Neural progenitor cell (in vitro differentiated cells): ENCODE data around the gene SLC43A2. TPM values are rescaled to one million over a fixed set of nuclear protein-coding genes. Genes with fewer than 3 reads are reported as not detected.

ENCODE experiments used
- DNase-seq: peaks from one replicate; pipeline ENCODE4 v3.0.0-alpha.2; 2016; ENCODE audit warnings: low spot score
- H2AFZ ChIP-seq: fragments of 200-600 bp; sonication (generic); replicated peaks from 2 replicates; pipeline ENCODE4 v1.6.1; 2016; ENCODE audit warnings: antibody characterized with exemption
- H3F3A ChIP-seq: fragments of 200-600 bp; sonication (generic); 2 replicates; pipeline ENCODE4 v1.6.1; 2016; ENCODE audit warnings: antibody characterized with exemption, low read depth
- H3K27ac ChIP-seq: fragments of 200-600 bp; sonication (generic); 2 replicates; pipeline ENCODE4 v1.5.1; 2016; ENCODE audit warnings: mild to moderate bottlenecking
- H3K27me3 ChIP-seq: fragments of 200-600 bp; sonication (generic); 2 replicates; pipeline ENCODE4 v1.6.1; 2016; ENCODE audit warnings: mild to moderate bottlenecking, moderate library complexity
- H3K36me3 ChIP-seq: fragments of 200-600 bp; sonication (generic); 2 replicates; pipeline ENCODE4 v1.5.1; 2016
- H3K4me1 ChIP-seq: fragments of 200-600 bp; sonication (generic); 2 replicates; pipeline ENCODE4 v1.6.1; 2016; ENCODE audit warnings: mixed run types
- H3K4me2 ChIP-seq: fragments of 200-600 bp; sonication (generic); 2 replicates; pipeline ENCODE4 v1.6.1; 2016
- H3K4me3 ChIP-seq: fragments of 200-600 bp; sonication (generic); 2 replicates; pipeline ENCODE4 v1.5.1; 2016
- H3K79me2 ChIP-seq: fragments of 200-600 bp; sonication (generic); 2 replicates; pipeline ENCODE4 v1.6.1; 2016; ENCODE audit warnings: low read depth
- H3K9ac ChIP-seq: fragments of 200-600 bp; sonication (generic); 2 replicates; pipeline ENCODE4 v1.6.1; 2016
- H3K9me3 ChIP-seq: fragments of 200-600 bp; sonication (generic); 2 replicates; pipeline ENCODE4 v1.5.1; 2016; ENCODE audit warnings: low read depth
- H4K20me1 ChIP-seq: fragments of 200-600 bp; sonication (generic); 2 replicates; pipeline ENCODE4 v1.6.1; 2016; ENCODE audit warnings: low read depth
- H3K27ac Mint-ChIP-seq: 3 replicates; pipeline ENCODE4 v1.8.0; 2021; ENCODE audit warnings: mixed read lengths
- H3K27me3 Mint-ChIP-seq: 2 replicates; pipeline ENCODE4 v1.8.0; 2022; ENCODE audit warnings: low read depth, mild to moderate bottlenecking, inconsistent platforms, moderate library complexity, mixed read lengths; ENCODE audit not compliant: insufficient read depth
- H3K36me3 Mint-ChIP-seq: 3 replicates; pipeline ENCODE4 v1.8.0; 2021; ENCODE audit warnings: mixed read lengths
- H3K4me1 Mint-ChIP-seq: 3 replicates; pipeline ENCODE4 v1.8.0; 2021; ENCODE audit warnings: mixed read lengths
- H3K4me3 Mint-ChIP-seq: 3 replicates; pipeline ENCODE4 v1.8.0; 2021; ENCODE audit warnings: mild to moderate bottlenecking, moderate library complexity, mixed read lengths
- H3K9me3 Mint-ChIP-seq: 3 replicates; pipeline ENCODE4 v1.8.0; 2020; ENCODE audit warnings: mixed read lengths
- EZH2 ChIP-seq: fragments of 200-600 bp; sonication (generic); IDR thresholded peaks from 2 replicates; pipeline ENCODE4 v1.6.1; 2017; ENCODE audit warnings: antibody characterized with exemption, mild to moderate bottlenecking, moderate library complexity
- EZH2phosphoT487 ChIP-seq: fragments of 200-600 bp; sonication (generic); IDR thresholded peaks from 2 replicates; pipeline ENCODE4 v1.6.1; 2017; ENCODE audit warnings: antibody characterized with exemption
- total RNA-seq: library from RNA; depleted of rRNA; stranded (reverse); fragments of >200 nt; gene quantifications from 2 replicates; pipeline ENCODE4 v1.2.3, GENCODE V29; 2015; ENCODE audit warnings: low replicate concordance
- TF ChIP-seq, protein P1 (sequence below): fragments of 200-600 bp; sonication (generic); IDR thresholded peaks from 2 replicates; pipeline ENCODE4 v1.5.1; 2017; ENCODE audit warnings: antibody characterized with exemption, mild to moderate bottlenecking

The SLC43A2 gene
- total RNA-seq, 1 donor from 2014 or later: 6.8 TPM

DNA sequence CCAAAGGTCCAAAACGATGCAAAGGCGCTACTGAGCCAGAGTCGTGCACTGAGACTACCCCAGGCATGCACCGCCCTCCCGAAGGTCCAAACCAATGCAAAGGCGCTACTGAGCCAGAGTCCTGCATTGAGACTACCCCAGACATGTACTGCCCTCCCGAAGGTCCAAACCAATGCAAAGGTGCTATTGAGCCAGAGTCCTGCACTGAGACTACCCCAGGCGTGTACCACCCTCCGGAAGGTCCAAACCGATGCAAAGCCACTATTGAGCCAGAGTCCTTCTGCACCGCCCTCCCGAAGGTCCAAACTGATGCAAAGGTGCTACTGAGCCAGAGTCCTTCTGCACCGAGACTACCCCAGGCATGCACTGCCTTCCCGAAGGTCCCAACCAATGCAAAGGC lies 27.1 kb downstream of the SLC43A2 start:
- Histone ChIP-seq H4K20me1 (no peaks in the 10 kb centered on the region), H3F3A (peaks cover 5% of the 10 kb centered on the region), H3K4me3 (no peak overlapping the region), H3K4me1 (peaks cover 12% of the 10 kb centered on the region), H3K9me3 (no peaks in the 10 kb centered on the region), H2AFZ (no peak overlapping the region), H3K79me2 (no peaks in the 10 kb centered on the region), H3K27ac (no peak overlapping the region), H3K9ac (no peak overlapping the region), H3K27me3 (no peaks in the 10 kb centered on the region), H3K36me3 (no peaks in the 10 kb centered on the region), H3K4me2 (no peak overlapping the region)
- H3K27ac Mint-ChIP-seq: no peak overlapping the region
- no peak for TF ChIP-seq EZH2phosphoT487
- peaks cover 17% of the 10 kb centered on the region for H3K4me1 Mint-ChIP-seq
- H3K9me3 Mint-ChIP-seq: peaks cover 14% of the 10 kb centered on the region
- H3K36me3 Mint-ChIP-seq: peaks cover 14% of the 10 kb centered on the region
- H3K27me3 Mint-ChIP-seq: peaks cover 4% of the 10 kb centered on the region
- no peak for DNase-seq
- H3K4me3 Mint-ChIP-seq: no peak overlapping the region

DNA sequence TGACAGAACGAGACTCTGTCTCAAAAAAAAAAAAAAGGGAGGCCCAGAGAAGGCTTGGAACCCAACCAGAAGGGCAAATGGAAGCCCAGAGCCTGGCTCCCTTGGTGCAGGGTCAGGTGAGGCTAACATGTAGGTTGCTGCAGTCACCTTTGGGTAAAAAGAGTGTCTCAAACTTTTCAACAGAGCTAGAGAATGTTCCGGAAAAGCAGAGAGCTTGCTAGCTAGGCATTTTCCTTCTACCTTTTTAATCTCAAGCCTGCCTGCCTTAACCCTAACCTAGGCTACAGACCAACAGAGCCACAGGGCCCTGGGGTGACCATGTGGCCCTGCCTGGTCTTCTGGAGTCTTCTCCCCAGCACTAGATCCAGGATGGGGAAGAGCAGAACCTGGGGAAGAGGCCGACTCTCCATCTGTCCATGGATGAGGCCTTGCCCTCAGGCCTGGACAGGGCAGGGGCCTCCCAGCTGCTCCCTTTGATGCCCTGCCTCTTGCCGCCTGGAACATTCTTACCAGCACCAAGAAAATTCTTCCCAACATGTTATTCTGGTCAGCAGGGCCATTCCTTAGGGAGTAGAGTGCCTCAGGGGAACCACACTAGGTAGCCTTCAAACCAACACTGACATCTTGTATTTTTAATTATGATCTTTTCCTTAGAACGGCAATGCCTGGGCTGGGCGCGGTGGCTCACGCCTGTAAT lies 30.1 kb downstream of the SLC43A2 start:
- Histone ChIP-seq H3K79me2 (no peaks in the 10 kb centered on the region), H3K9ac (no peak overlapping the region), H3K27ac (no peak overlapping the region), H3K27me3 (no peaks in the 10 kb centered on the region), H3K36me3 (no peaks in the 10 kb centered on the region), H3K9me3 (no peaks in the 10 kb centered on the region), H3K4me3 (no peak overlapping the region), H3K4me2 (no peak overlapping the region), H4K20me1 (no peaks in the 10 kb centered on the region), H3K4me1 (no peaks in the 10 kb centered on the region), H2AFZ (no peak overlapping the region), H3F3A (no peaks in the 10 kb centered on the region)
- Mint-ChIP-seq H3K4me3 (no peak overlapping the region), H3K27ac (no peak overlapping the region), H3K9me3 (peaks cover 14% of the 10 kb centered on the region), H3K36me3 (peaks cover 16% of the 10 kb centered on the region), H3K27me3 (peaks cover 2% of the 10 kb centered on the region), H3K4me1 (no peaks in the 10 kb centered on the region)
- TF ChIP-seq, protein P1, sequence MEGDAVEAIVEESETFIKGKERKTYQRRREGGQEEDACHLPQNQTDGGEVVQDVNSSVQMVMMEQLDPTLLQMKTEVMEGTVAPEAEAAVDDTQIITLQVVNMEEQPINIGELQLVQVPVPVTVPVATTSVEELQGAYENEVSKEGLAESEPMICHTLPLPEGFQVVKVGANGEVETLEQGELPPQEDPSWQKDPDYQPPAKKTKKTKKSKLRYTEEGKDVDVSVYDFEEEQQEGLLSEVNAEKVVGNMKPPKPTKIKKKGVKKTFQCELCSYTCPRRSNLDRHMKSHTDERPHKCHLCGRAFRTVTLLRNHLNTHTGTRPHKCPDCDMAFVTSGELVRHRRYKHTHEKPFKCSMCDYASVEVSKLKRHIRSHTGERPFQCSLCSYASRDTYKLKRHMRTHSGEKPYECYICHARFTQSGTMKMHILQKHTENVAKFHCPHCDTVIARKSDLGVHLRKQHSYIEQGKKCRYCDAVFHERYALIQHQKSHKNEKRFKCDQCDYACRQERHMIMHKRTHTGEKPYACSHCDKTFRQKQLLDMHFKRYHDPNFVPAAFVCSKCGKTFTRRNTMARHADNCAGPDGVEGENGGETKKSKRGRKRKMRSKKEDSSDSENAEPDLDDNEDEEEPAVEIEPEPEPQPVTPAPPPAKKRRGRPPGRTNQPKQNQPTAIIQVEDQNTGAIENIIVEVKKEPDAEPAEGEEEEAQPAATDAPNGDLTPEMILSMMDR: no peak
- no peak for TF ChIP-seq EZH2phosphoT487
- TF ChIP-seq EZH2: no peak
- DNase-seq: no peak

DNA sequence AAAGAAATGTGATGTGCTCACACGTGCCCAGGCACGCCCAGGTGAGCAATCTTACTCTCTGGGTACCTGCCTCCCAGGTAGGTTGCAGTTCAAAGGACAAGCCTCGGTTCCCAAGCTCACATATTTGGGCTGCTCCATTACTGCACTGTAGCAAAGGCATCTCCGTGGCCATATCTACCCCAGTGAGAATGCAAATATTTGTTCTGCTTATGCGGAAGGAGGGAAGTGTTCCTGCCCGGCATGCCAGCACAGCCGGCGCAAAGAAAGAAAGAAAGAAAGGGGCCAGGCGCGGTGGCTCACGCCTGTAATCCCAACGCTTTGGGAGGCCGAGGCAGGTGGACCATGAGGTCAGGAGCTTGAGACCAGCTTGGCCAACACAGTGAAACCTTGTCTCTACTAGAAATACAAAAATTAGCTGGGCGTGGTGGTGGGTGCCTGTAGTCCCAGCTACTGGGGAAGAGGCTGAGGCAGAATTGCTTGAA lies 30.7 kb downstream of the SLC43A2 start:
- Mint-ChIP-seq H3K27ac (no peak overlapping the region), H3K27me3 (peaks cover 2% of the 10 kb centered on the region), H3K4me1 (no peaks in the 10 kb centered on the region), H3K9me3 (peaks cover 14% of the 10 kb centered on the region), H3K36me3 (peaks cover 13% of the 10 kb centered on the region), H3K4me3 (no peak overlapping the region)
- Histone ChIP-seq H3K4me1 (no peaks in the 10 kb centered on the region), H3K27ac (no peak overlapping the region), H3K27me3 (no peaks in the 10 kb centered on the region), H3K9me3 (no peaks in the 10 kb centered on the region), H3F3A (no peaks in the 10 kb centered on the region), H3K36me3 (no peaks in the 10 kb centered on the region), H3K4me3 (no peak overlapping the region), H3K4me2 (no peak overlapping the region), H3K9ac (no peak overlapping the region), H2AFZ (no peak overlapping the region), H4K20me1 (no peaks in the 10 kb centered on the region), H3K79me2 (no peaks in the 10 kb centered on the region)
- no peak for DNase-seq
- TF ChIP-seq, protein P1: no peak
- TF ChIP-seq EZH2: no peak
- no peak for TF ChIP-seq EZH2phosphoT487

DNA sequence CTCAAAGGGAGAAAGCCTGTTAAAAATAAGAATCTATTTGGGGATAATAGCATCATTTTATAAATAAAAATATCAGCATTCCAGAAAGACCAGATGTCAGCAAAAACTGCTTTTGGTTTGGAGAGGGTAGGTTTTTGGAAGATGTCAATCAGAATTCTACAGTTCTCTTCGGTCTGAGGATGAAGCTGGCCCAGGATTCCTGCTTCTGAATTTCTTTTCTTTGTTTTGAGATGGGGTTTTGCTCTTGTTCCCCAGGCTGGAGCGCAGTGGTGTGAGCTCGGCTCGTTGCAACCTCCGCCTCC lies 35.1 kb downstream of the SLC43A2 start:
- Histone ChIP-seq H3K27me3 (no peaks in the 10 kb centered on the region), H3K9ac (no peak overlapping the region), H3F3A (no peaks in the 10 kb centered on the region), H2AFZ (no peak overlapping the region), H3K9me3 (no peaks in the 10 kb centered on the region), H3K4me3 (no peak overlapping the region), H3K36me3 (no peaks in the 10 kb centered on the region), H3K4me2 (no peak overlapping the region), H3K4me1 (no peaks in the 10 kb centered on the region), H3K79me2 (no peaks in the 10 kb centered on the region), H3K27ac (no peak overlapping the region), H4K20me1 (no peaks in the 10 kb centered on the region)
- no peak for DNase-seq
- H3K36me3 Mint-ChIP-seq: peaks cover 5% of the 10 kb centered on the region
- peaks cover 11% of the 10 kb centered on the region for H3K4me1 Mint-ChIP-seq
- peak overlapping the region; percentile 53 for H3K27ac Mint-ChIP-seq
- H3K4me3 Mint-ChIP-seq: no peak overlapping the region
- TF ChIP-seq EZH2: no peak
- TF ChIP-seq EZH2phosphoT487: no peak
- TF ChIP-seq, protein P1: no peak
- H3K9me3 Mint-ChIP-seq: no peaks in the 10 kb centered on the region
- no peaks in the 10 kb centered on the region for H3K27me3 Mint-ChIP-seq
